Uterus (tissue), 2 donors: ENCODE results near the gene USP15.

Experiments
- CTCF ChIP-seq, 4 experiments: fragments of 200-600 bp in 2 of 4; fragments of 450-650 bp in 2 of 4; sonication (generic) in 2 of 4; IDR thresholded peaks; one replicate each; pipeline ENCODE4 v1.5.1; 2016 to 2019; ENCODE audit warnings: antibody characterized with exemption in 4 of 4, mild to moderate bottlenecking in 2 of 4, moderate library complexity in 1 of 4
- POLR2A ChIP-seq, 2 donors: fragments of 450-650 bp; IDR thresholded peaks; one replicate each; pipeline ENCODE4 v1.6.1; 2016; ENCODE audit warnings: antibody characterized with exemption in 2 of 2, mild to moderate bottlenecking in 1 of 2, moderate library complexity in 1 of 2

GRCh38 chr12:62294378-62294777 is 34.2 kb downstream of the USP15 start:
- TF ChIP-seq CTCF (IDR thresholded peaks at IDR 0.05) (no peak), POLR2A (IDR thresholded peaks at IDR 0.05) (no peak)
